Measurements from ENCODE around the gene TELO2. TPM values are rescaled to one million over a fixed set of nuclear protein-coding genes. Genes with fewer than 3 reads are reported as not detected.

TELO2 gene
- total RNA-seq, 2 experiments from 2014 or later: 29.7 to 30.8 TPM

GRCh38 chr16:1537763-1538289 is 44.7 kb downstream of the TELO2 start:
- DNase-seq (peak in 10 of 14 experiments; percentile 25 to 66 (median 42)), ATAC-seq (ENCODE audit: poor library complexity) (peak; percentile 30)
- Histone ChIP-seq H3K4me1 (ENCODE audit: insufficient read depth, low read length) (peaks cover 81% of the 10 kb centered on the region), H3K36me3 (ENCODE audit: insufficient read depth, low read length) (peaks cover 77% of the 10 kb centered on the region), H3K9me3 (ENCODE audit: control insufficient read depth in 1 of 2, insufficient read depth in 1 of 2, low read length in 2 of 2) (no peaks in the 10 kb centered on the region), H3K4me3 (ENCODE audit: low read length) (peak overlapping the region; percentile 98), H3K27ac (ENCODE audit: low read depth in 1 of 2, low read length in 2 of 2) (peak overlapping the region; percentile 12 to 55), H3K27me3 (ENCODE audit: control insufficient read depth in 1 of 2, insufficient read depth in 2 of 2, low read length in 2 of 2) (no peaks in the 10 kb centered on the region)
- H3K36me3 Mint-ChIP-seq (ENCODE audit: low read depth): peaks cover 85% of the 10 kb centered on the region
- CTCF ChIA-PET: interaction anchor here (0.7 kb wide), 1 partner anchor 174 kb away, joined by 4 read pairs; no protein-coding TSS in a partner anchor
- peak overlapping the region; percentile 98 for H3K27ac Mint-ChIP-seq
- peaks cover 69% of the 10 kb centered on the region for H3K4me1 Mint-ChIP-seq (ENCODE audit: low read depth)
- H3K4me3 Mint-ChIP-seq: peak overlapping the region; percentile 99
- no peaks in the 10 kb centered on the region for H3K27me3 Mint-ChIP-seq
- no peaks in the 10 kb centered on the region for H3K9me3 Mint-ChIP-seq
- POLR2A ChIA-PET: interaction anchor here (0.8 to 4.5 kb wide), 11 partner anchors 9 to 574 kb away, joined by 3 to 18 read pairs (median 3); partner anchors contain the start of gene TELO2
- intact Hi-C loops (cut with DNase I, micrococcal nuclease): loop anchor here (5.0 to 10.0 kb wide), 3 partner anchors 63 to 234 kb away; partner anchors contain the start of genes CLCN7 (in 1 of the 2), EME2 (in 1 of the 2), MRPS34 (in 1 of the 2) and NME3 (in 1 of the 2)
- no peak for TF ChIP-seq CTCF (IDR thresholded peaks at IDR 0.05)

- Histone ChIP-seq H3K36me3 (ENCODE audit: insufficient read depth, low read length) (peaks cover 85% of the 10 kb centered on the region), H3K27ac (ENCODE audit: low read depth in 1 of 2, low read length in 2 of 2) (peak overlapping the region in 1 of 2 donors; percentile 55), H3K4me3 (ENCODE audit: low read length) (no peak overlapping the region), H3K4me1 (ENCODE audit: insufficient read depth, low read length) (peaks cover 86% of the 10 kb centered on the region), H3K27me3 (ENCODE audit: control insufficient read depth in 1 of 2, insufficient read depth in 2 of 2, low read length in 2 of 2) (no peaks in the 10 kb centered on the region), H3K9me3 (ENCODE audit: control insufficient read depth in 1 of 2, insufficient read depth in 1 of 2, low read length in 2 of 2) (no peaks in the 10 kb centered on the region)
- CTCF ChIA-PET: interaction anchor here (0.6 kb wide), 1 partner anchor 118 kb away, joined by 3 read pairs; the partner anchor contains the start of gene UQCC4
- POLR2A ChIA-PET: interaction anchor here (0.7 to 4.5 kb wide), 9 partner anchors 8 to 267 kb away, joined by 3 to 18 read pairs (median 4); partner anchors contain the start of gene TELO2
- TF ChIP-seq CTCF (IDR thresholded peaks at IDR 0.05): no peak
- peaks cover 73% of the 10 kb centered on the region for H3K4me1 Mint-ChIP-seq (ENCODE audit: low read depth)
- no peaks in the 10 kb centered on the region for H3K27me3 Mint-ChIP-seq
- ATAC-seq (ENCODE audit: poor library complexity): peak; percentile 30
- intact Hi-C loops (cut with DNase I, micrococcal nuclease): loop anchor here (5.0 to 10.0 kb wide), 3 partner anchors 64 to 233 kb away; partner anchors contain the start of genes CLCN7 (in 1 of the 2), EME2 (in 1 of the 2), MRPS34 (in 1 of the 2) and NME3 (in 1 of the 2)
- peak in 11 of 14 experiments; percentile 25 to 72 (median 46) for DNase-seq
- H3K27ac Mint-ChIP-seq: peak overlapping the region; percentile 98
- H3K4me3 Mint-ChIP-seq: peak overlapping the region; percentile 99
- peaks cover 91% of the 10 kb centered on the region for H3K36me3 Mint-ChIP-seq (ENCODE audit: low read depth)
- no peaks in the 10 kb centered on the region for H3K9me3 Mint-ChIP-seq
Observed at GRCh38 chr16:1538804-1539520, 45.8 kb downstream of the TELO2 start.

- ChIA-PET CTCF (no interaction called here), POLR2A (no interaction called here)
- DNase-seq: no peak
- intact Hi-C loops (cut with DNase I, micrococcal nuclease): loop anchor here (2.0 to 10.0 kb wide), 4 partner anchors 65 to 232 kb away; partner anchors contain the start of genes CLCN7 (in 1 of the 2), CRAMP1 (in 1 of the 2), EME2 (in 1 of the 2) and IFT140 (in 1 of the 2)
- H3K9me3 ChIP-seq (ENCODE audit: control insufficient read depth in 1 of 2, insufficient read depth in 1 of 2, low read length in 2 of 2): no peaks in the 10 kb centered on the region
- H3K36me3 ChIP-seq (ENCODE audit: insufficient read depth, low read length): peaks cover 87% of the 10 kb centered on the region
- no peak overlapping the region for H3K4me3 ChIP-seq (ENCODE audit: low read length)
- ATAC-seq (ENCODE audit: poor library complexity): no peak
- peaks cover 95% of the 10 kb centered on the region for H3K4me1 ChIP-seq (ENCODE audit: insufficient read depth, low read length)
- no peaks in the 10 kb centered on the region for H3K9me3 Mint-ChIP-seq
- no peak overlapping the region for H3K27ac ChIP-seq (ENCODE audit: low read depth in 1 of 2, low read length in 2 of 2)
- no peaks in the 10 kb centered on the region for H3K27me3 ChIP-seq (ENCODE audit: control insufficient read depth in 1 of 2, insufficient read depth in 2 of 2, low read length in 2 of 2)
- peaks cover 88% of the 10 kb centered on the region for H3K36me3 Mint-ChIP-seq (ENCODE audit: low read depth)
- H3K27me3 Mint-ChIP-seq: no peaks in the 10 kb centered on the region
- peak overlapping the region; percentile 77 for H3K4me3 Mint-ChIP-seq
- TF ChIP-seq CTCF (IDR thresholded peaks at IDR 0.05): no peak
- H3K27ac Mint-ChIP-seq: peak overlapping the region; percentile 98
- H3K4me1 Mint-ChIP-seq (ENCODE audit: low read depth): peaks cover 74% of the 10 kb centered on the region
Observed at GRCh38 chr16:1539720-1540555, 46.8 kb downstream of the TELO2 start.
